ENCODE results near the gene TGDS.

DNA sequence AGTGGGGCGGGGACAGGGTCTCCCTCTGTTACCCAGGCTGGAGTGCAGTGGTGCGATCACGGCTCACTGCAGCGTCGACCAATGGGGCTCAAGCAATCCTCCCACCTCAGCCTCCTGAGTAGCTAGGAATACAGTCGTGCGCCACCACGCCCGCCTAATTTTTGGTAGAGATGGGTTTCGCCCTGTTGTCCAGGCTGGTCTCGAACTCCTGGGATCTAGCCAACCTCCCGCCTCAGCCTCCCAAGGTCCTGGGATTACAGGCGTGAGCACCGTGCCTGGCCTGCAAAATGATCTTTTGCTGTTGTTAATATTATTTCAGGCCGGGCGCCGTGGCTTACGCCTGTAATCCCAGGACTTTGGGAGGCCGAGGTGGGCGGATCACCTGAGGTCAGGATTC lies 621 bp upstream of the TGDS start:
- TF ChIP-seq GABPA (IDR thresholded peaks at IDR 0.05; ENCODE audit: borderline replicate concordance, insufficient read depth, low read length): no peak
- TF ChIP-seq CTCF (IDR thresholded peaks at IDR 0.05; ENCODE audit: control extremely low read depth in 1 of 3, insufficient read depth in 1 of 3, low read depth in 1 of 3, low read length in 3 of 3): no peak
- no peak for TF ChIP-seq YY1 (IDR thresholded peaks at IDR 0.05; ENCODE audit: low read depth, low read length)
- TF ChIP-seq EGR1 (IDR thresholded peaks at IDR 0.05; ENCODE audit: borderline replicate concordance, low read depth, low read length): no peak
- no peak for TF ChIP-seq POLR2A (IDR thresholded peaks at IDR 0.05; ENCODE audit: control extremely low read depth in 1 of 2, low read depth in 2 of 2, low read length in 2 of 2)
- no peak for TF ChIP-seq BRCA1 (IDR thresholded peaks at IDR 0.05; ENCODE audit: low read depth, low read length)
- no peak for TF ChIP-seq JUN (IDR thresholded peaks at IDR 0.05; ENCODE audit: low read depth, low read length)
- TF ChIP-seq EP300 (IDR thresholded peaks at IDR 0.05; ENCODE audit: borderline replicate concordance in 1 of 2, low read depth in 2 of 2, low read length in 2 of 2): no peak
- no peak for TF ChIP-seq JUND (IDR thresholded peaks at IDR 0.05; ENCODE audit: low read length)
- TF ChIP-seq CEBPB (IDR thresholded peaks at IDR 0.05; ENCODE audit: low read depth, low read length): no peak
- no peak for TF ChIP-seq SRF (IDR thresholded peaks at IDR 0.05; ENCODE audit: low read depth, low read length)

Measured in H1 (cell line).